Small intestine (tissue), 7 donors: ENCODE measurements around the gene PSMD14. TPM values are rescaled to one million over a fixed set of nuclear protein-coding genes. Genes with fewer than 3 reads are reported as not detected.

Experiments
- DNase-seq, 2 donors: peaks; one replicate each; pipeline versions ENCODE4 v3.0.0 to v3.0.0-alpha.2; 2013
- FAIRE-seq: peaks from 2 replicates; lab custom pipeline; 2012; peaks lifted over from hg19 to GRCh38; lab: Jason Lieb, UNC
- H3K27ac ChIP-seq, 3 donors: one replicate each; pipeline ENCODE4 v1.5.1; 2013; ENCODE audit warnings: low read length in 2 of 3, mild to moderate bottlenecking in 2 of 3, control low read depth in 1 of 3, inconsistent platforms in 1 of 3, low read depth in 1 of 3, moderate library complexity in 1 of 3
- H3K27me3 ChIP-seq, 3 donors: one replicate each; pipeline ENCODE4 v1.6.1; 2013; ENCODE audit warnings: low read length in 3 of 3, inconsistent platforms in 1 of 3; ENCODE audit not compliant: control insufficient read depth in 3 of 3, insufficient read depth in 3 of 3
- H3K36me3 ChIP-seq, 3 donors: one replicate each; pipeline ENCODE4 v1.6.1; 2013; ENCODE audit warnings: low read length in 3 of 3, inconsistent platforms in 1 of 3, low read depth in 1 of 3, mild to moderate bottlenecking in 1 of 3, moderate library complexity in 1 of 3; ENCODE audit not compliant: control insufficient read depth in 3 of 3, insufficient read depth in 2 of 3
- H3K4me1 ChIP-seq, 3 donors: one replicate each; pipeline ENCODE4 v1.6.1; 2013; ENCODE audit warnings: low read length in 2 of 3, inconsistent platforms in 1 of 3, low read depth in 1 of 3, mild to moderate bottlenecking in 1 of 3, moderate library complexity in 1 of 3; ENCODE audit not compliant: control insufficient read depth in 3 of 3, insufficient read depth in 2 of 3
- H3K4me3 ChIP-seq, 3 donors: one replicate each; pipeline ENCODE4 v1.5.1; 2013; ENCODE audit warnings: low read length in 3 of 3, control low read depth in 1 of 3, inconsistent platforms in 1 of 3, low read depth in 1 of 3, mild to moderate bottlenecking in 1 of 3, moderate library complexity in 1 of 3
- H3K9me3 ChIP-seq, 2 donors: one replicate each; pipeline ENCODE4 v1.6.1; 2013; ENCODE audit warnings: low read depth in 1 of 2, low read length in 1 of 2; ENCODE audit not compliant: control insufficient read depth in 2 of 2, insufficient read depth in 1 of 2
- WGBS, 3 donors: extraction: QIAGEN DNeasy Blood & Tissue Kit; methylation state at CpG; one replicate each; pipeline ENCODE4 v1.1.7; 2013; 5-methylcytosine and 5-hydroxymethylcytosine counted together
- polyA plus RNA-seq, 4 donors: library from polyadenylated mRNA; stranded (reverse) in 3 of 4; unstranded in 1 of 4; fragments of 200-250 nt in 3 of 4; fragments of 120-200 nt in 1 of 4; gene quantifications; one replicate each; pipeline versions ENCODE4 v1.2.1 to v1.2.3, GENCODE V29; 2013
- donor health status: healthy with polysubstance abuse.
- donor health status: control.
- donor health status: control.
- donor health status: Bipolar disorder and iron deficiency.
- donor health status: healthy.

PSMD14 gene
- polyA plus RNA-seq, 4 donors: 29.5 to 51.0 (median 32.9) TPM

- H3K36me3 ChIP-seq: no peaks in the 10 kb centered on the region
- FAIRE-seq (no peak), DNase-seq (peak in 1 of 2 donors; percentile 37)
- WGBS, 3 donors: 5 to 6% (median 6%) methylated on average over 29 of the region's 29 CpGs
- H3K27ac ChIP-seq: no peak overlapping the region
- H3K9me3 ChIP-seq: peaks cover 0 to 2% of the 10 kb centered on the region in 2 donors
- peaks cover 0 to 14% (median 11%) of the 10 kb centered on the region in 3 donors for H3K4me1 ChIP-seq
- peaks cover 3 to 72% (median 50%) of the 10 kb centered on the region in 3 donors for H3K27me3 ChIP-seq
- peak overlapping the region in 1 of 3 donors; percentile 42 for H3K4me3 ChIP-seq
These were observed 107.1 kb downstream of the PSMD14 start for GRCh38 chr2:161415034-161415986.

- Histone ChIP-seq H3K4me1 (peaks cover 0 to 14% (median 11%) of the 10 kb centered on the region in 3 donors), H3K27me3 (peaks cover 3 to 81% (median 57%) of the 10 kb centered on the region in 3 donors), H3K4me3 (peak within 1 kb of the TSS in 1 of 3 donors; percentile 42), H3K36me3 (no peaks in the 10 kb centered on the region), H3K9me3 (peaks cover 0 to 2% of the 10 kb centered on the region in 2 donors), H3K27ac (no peak within 1 kb of the TSS)
- FAIRE-seq: no peak
- peak in 1 of 2 donors; percentile 37 for DNase-seq
- WGBS, 3 donors: 3 to 7% (median 5%) methylated on average over 16 of the region's 16 CpGs
These were observed 107.9 kb downstream of the PSMD14 start, which contains the start of gene TBR1 for GRCh38 chr2:161415987-161416707. TBR1 (plus strand) TSS chr2:161416297; CDS start chr2:161416411, 114 bp downstream.

GRCh38 chr2:161416708-161417437 lies 108.6 kb downstream of the PSMD14 start:
- 6 to 10% (median 6%) methylated on average over 41 of the region's 41 CpGs for WGBS, 3 donors
- H3K9me3 ChIP-seq: peaks cover 0 to 2% of the 10 kb centered on the region in 2 donors
- H3K36me3 ChIP-seq: no peaks in the 10 kb centered on the region
- DNase-seq (peak in 1 of 2 donors; percentile 27), FAIRE-seq (no peak)
- H3K4me3 ChIP-seq: no peak overlapping the region
- peaks cover 3 to 88% (median 59%) of the 10 kb centered on the region in 3 donors for H3K27me3 ChIP-seq
- H3K4me1 ChIP-seq: peaks cover 0 to 14% (median 11%) of the 10 kb centered on the region in 3 donors
- H3K27ac ChIP-seq: no peak overlapping the region

GRCh38 chr2:161417438-161418274 lies 109.4 kb downstream of the PSMD14 start:
- H3K36me3 ChIP-seq: no peaks in the 10 kb centered on the region
- H3K9me3 ChIP-seq: peaks cover 0 to 2% of the 10 kb centered on the region in 2 donors
- DNase-seq (peak in 1 of 2 donors; percentile 25), FAIRE-seq (no peak)
- no peak overlapping the region for H3K27ac ChIP-seq
- H3K4me1 ChIP-seq: peaks cover 0 to 14% (median 11%) of the 10 kb centered on the region in 3 donors
- 10 to 11% (median 11%) methylated on average over 21 of the region's 21 CpGs for WGBS, 3 donors
- H3K27me3 ChIP-seq: peaks cover 3 to 96% (median 66%) of the 10 kb centered on the region in 3 donors
- H3K4me3 ChIP-seq: no peak overlapping the region

GRCh38 chr2:161418275-161418714 lies 110.1 kb downstream of the PSMD14 start:
- 5 to 8% (median 6%) methylated on average over 15 of the region's 15 CpGs for WGBS, 3 donors
- Histone ChIP-seq H3K27ac (no peak overlapping the region), H3K36me3 (no peaks in the 10 kb centered on the region), H3K4me1 (peaks cover 0 to 14% (median 12%) of the 10 kb centered on the region in 3 donors), H3K9me3 (peaks cover 0 to 2% of the 10 kb centered on the region in 2 donors), H3K27me3 (peaks cover 3 to 98% (median 72%) of the 10 kb centered on the region in 3 donors), H3K4me3 (no peak overlapping the region)
- no peak for FAIRE-seq
- peak in 1 of 2 donors; percentile 18 for DNase-seq

GRCh38 chr2:161418715-161419637 lies 110.8 kb downstream of the PSMD14 start:
- no peak overlapping the region for H3K27ac ChIP-seq
- DNase-seq: peak in 1 of 2 donors; percentile 47
- peaks cover 0 to 16% (median 15%) of the 10 kb centered on the region in 3 donors for H3K4me1 ChIP-seq
- H3K27me3 ChIP-seq: peaks cover 3 to 96% (median 76%) of the 10 kb centered on the region in 3 donors
- no peaks in the 10 kb centered on the region for H3K36me3 ChIP-seq
- no peak overlapping the region for H3K4me3 ChIP-seq
- peaks cover 0 to 2% of the 10 kb centered on the region in 2 donors for H3K9me3 ChIP-seq
- WGBS, 3 donors: 2 to 5% (median 3%) methylated on average over 43 to 49 of the region's 49 CpGs
- no peak for FAIRE-seq
